GM21529 (cell line): ENCODE data around the gene CCL4L2.
"Not testable (repeated sequence)": the region's sequence is repeated elsewhere in the genome, so short reads cannot be mapped to it uniquely, and the experiment has no call there.

Experiments used
- ATAC-seq: cut with Tn5 transposase; IDR thresholded peaks from one replicate; pipeline ENCODE4 v1.9.1; 2021; ENCODE audit not compliant: unreplicated experiment

CCL4L2 gene

DNA sequence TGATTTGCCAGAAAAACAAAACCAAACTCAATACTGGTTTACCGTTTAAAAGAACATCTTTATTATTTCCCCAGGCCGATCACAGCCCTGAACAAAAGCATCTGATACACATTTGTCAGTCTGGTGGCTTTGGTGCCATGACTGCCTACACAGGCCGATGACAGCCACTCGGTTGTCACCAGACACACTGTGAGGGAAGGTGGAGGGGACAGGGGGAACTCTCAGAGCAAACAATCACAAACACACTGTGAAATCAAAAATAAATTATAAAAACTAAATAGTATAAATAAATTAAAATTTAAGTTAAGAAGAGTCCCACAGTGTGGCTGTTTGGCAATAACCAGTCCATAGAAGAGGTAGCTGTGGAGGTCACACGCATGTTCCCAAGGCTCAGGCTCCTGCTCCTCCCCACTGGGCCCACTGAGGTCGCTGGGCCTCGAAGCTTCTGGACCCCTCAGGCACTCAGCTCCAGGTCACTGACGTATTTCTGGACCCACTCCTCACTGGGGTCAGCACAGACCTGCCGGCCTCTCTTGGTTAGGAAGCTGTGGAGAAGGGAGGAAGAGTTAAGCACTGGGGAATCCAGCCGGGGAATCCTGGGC, 15.9 kb upstream of the CCL4L2 start:
- ATAC-seq = not testable (repeated sequence)

DNA sequence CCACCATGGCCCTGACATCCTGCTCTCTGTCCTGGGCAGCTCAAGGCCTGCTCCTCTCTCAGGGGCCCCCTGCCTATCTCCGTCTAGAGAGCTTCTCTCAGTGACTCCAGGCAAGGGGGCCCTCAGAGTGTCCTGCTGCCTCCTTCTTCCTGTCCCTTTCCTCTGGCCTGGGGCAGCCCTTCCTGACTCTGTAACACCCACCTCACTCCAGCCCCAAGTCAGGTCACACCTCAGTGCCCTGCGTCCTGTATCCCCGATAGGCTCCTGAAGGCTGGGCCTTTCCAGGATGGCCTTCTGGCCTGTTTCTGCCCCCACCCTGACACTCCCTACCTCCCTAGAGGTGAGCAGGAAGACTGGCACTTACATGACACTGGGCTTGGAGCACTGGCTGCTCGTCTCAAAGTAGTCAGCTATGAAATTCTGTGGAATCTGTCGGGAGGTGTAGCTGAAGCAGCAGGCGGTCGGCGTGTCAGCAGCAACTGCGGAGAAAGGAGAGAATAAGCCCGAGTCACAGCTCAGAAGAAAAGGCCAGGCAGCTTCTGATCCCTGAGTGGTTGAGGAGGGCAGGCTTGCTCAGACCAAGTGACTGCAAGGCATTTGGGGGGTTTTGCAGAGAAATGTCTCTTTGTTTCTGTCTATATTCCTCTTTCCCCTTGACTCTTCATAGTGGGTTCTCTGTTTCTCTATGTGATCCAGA, 15.3 kb upstream of the CCL4L2 start:
- no peak for ATAC-seq

DNA sequence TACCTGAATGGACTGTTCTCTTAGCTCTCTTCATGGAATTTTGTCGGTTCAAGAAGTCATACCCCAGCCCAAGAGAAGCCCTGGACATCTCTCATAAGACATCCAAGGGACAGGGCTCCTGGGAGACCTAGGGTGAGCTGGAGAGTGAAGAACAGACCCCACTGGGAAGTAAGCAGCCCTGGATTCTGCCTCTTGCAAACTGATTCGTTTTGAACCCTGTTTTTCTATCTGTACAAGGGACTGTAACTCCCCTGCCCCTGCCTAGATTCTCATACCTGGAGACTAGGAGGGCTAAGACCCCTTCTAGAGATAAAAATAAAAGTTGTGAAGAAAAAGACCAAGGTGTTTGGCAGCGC, 14.8 kb upstream of the CCL4L2 start:
- ATAC-seq = no peak

DNA sequence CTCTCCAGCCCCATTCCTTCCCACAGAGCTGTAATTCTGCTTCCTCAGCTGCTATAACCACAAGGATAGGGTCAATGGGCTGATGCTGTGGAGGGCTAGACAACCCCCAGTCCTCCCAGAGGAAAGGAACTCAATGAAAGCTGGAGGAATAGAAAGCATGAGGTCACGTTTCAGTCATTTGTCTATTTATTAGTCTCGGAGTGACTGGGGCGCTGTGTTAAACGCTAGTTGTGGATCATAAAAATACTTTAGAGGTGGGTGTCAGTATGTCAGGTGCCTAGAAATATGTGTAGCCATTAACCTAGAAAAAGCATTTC, 13.5 kb upstream of the CCL4L2 start:
- ATAC-seq = peak; percentile 21

DNA sequence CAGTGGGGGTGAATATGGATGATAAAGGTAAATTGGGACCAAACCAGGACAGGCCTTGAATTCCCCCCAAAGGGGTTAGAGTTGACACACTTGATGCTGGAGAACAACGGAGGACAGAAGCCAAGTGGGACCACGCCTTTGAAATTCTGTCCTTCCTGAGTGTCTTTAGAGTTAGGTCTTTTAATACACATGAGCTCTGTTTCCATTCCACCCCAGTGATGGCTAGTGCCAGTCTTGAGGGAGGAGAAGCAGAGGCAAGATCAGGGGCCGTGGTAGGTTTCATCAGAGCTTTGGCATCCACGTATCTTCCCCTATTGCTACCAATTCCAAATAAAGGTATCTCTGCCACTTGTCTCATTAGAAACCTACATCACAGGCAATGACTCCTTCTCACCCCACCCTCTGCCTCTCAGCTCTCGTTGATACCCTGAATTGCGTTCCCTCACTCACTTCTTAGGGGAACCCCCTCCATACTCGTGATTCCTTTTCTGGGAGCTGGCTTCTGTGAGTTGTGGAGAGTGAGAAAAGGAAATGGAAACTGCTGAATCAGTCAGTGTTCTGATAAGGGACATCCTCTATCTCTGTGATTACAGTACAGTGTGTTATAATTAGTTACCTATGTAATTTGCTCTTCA, 11.9 kb upstream of the CCL4L2 start:
- ATAC-seq = peak; percentile 24

DNA sequence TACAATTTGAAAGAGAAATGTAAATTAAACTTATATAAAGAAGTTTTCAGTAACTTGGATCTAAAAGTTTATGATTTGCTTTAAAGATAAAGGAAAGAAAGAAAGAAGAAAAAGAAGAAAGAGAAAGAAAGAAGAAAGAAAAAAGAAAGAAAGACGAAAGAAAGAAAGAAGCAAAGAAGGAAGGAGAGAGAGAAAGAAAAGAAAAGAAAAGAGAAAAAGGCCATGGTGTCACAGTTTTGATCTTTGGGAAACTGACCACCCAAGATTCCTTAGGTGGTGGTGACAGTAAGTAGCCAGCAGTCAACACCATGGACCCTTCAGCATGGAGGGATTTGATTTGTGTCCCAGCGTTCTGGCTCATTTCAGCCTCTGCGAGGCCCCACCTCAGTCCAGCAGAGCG, 9.8 kb upstream of the CCL4L2 start:
- not testable (repeated sequence) for ATAC-seq

DNA sequence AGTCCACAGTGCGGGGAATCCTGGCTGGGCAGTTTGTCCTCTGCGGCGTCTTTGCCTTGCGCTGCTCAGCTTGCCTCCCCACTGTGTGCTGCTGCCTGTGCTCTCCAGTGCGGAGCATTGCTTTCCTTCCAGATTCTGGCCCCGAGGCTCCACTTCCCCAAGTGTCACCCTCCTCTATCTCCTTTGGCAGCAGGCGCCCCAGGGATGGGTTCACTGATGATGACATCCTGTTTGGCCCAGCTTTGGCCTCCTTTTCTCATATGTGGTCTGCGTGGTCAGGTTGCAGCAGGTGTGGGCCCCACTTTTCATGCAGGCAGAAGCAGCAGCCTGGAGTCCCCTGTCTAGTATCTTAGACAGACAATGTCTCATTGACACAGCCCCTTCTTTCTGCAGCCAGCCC, 9.4 kb upstream of the CCL4L2 start:
- not testable (repeated sequence) for ATAC-seq

DNA sequence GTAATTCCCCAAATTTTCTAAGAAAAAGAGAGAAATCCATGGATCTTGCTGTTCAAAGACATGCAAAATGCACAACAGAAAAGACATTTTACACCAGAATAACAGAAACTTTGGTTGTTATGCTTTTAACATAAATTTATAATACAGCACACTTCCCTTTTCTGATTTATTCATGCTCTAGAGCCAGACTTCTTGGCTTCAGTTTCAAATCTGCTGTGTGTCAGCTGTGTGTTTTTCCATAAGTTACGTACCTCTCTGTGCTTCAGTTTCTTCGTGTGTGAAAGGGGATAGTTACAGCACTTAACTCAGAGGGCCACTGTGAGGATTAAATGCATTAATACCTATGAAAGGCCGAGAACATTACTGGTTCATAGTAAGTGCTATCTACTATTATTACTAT, 7.5 kb upstream of the CCL4L2 start:
- ATAC-seq = no peak

DNA sequence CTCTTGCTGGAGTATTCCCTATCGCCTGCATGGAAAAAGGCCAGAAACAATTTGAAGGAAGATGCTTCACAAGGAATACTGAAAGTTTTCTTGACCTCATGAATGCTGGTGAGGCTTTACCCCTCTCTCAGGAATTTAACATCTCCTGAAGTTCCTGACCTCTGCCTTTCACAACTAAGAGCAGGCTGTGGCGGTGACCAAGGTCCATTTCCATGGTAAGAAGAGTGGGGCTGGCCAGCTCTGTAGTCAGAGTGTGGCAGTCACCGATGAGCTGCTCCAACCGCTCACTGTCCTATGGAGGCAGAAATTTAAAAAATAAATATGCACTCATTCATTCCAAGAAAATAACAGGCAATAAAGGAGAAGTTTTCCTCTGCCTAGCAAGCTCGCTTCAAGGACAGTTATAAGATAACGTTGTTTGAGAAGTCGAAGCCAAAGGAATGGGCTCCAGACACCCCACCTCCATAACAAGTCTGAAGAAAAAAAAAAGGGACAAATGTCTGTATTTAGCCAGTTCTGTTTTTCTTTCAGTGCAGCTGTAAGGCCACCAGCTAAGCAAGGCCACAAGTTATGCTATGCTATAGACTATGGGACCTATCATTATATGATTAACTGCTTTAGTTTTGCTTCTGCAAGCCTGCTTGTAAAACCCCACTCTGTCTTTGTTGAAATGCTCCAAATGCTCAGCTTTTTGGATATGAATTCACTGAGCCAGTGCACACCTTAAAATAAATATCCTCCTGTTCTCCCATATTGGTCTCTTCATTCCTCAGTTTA, 6.0 kb upstream of the CCL4L2 start:
- ATAC-seq = no peak

DNA sequence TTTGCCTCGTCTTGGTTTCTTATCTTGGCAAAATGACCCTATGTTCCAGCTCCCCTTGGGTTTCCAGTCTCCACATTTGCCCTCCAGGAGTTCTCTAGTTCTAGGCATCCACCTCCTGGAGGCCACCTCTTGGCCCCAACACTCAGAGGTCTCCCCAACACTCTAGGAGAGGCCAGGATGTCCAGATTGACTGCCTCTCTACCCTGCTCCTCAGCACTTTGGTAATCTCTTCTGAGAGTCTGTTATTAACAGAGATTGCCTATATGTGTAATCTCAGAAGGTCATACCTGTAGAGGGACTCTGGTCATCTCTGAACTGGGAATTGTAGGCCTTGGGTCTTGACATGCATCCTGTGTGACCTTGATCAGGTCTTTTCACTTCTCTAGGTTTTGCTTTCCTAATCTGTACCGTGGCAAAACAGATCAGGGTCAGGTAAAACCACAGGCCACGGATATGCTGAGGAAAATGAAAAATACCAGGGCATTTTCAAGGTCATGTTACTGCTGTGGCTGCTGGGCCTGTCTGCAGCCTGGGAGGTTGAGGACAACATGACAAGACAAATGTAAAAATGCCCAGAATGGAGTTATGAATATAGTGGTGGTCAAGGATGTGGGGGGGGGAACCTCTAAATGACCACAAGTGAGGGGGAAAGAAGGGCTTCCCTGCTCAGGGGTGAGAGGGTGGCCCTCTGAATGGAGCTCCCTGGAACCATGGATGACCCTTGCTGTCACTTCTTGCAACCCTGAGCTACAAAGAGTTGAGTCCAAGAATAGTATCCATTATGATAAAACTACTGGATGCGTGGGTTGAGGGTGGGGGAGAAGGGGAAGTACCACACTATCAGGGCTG, 5.0 kb upstream of the CCL4L2 start:
- peak; percentile 37 for ATAC-seq

DNA sequence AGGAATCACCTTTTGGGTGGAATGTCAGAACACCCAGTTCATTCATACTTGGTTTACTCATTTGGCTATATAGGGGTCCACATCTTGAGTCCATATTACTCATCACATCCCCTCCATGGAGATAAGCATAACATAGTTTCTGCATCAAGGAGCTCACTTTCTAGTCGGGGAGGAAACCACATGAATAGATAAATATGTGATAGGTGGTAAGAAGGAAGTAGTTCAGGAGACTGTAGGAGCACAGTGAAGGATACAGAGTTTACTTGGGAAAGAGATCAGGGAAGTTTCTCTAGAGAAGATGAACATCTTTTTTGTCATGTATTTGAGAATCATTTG, 4.4 kb upstream of the CCL4L2 start:
- ATAC-seq = not testable (repeated sequence)

DNA sequence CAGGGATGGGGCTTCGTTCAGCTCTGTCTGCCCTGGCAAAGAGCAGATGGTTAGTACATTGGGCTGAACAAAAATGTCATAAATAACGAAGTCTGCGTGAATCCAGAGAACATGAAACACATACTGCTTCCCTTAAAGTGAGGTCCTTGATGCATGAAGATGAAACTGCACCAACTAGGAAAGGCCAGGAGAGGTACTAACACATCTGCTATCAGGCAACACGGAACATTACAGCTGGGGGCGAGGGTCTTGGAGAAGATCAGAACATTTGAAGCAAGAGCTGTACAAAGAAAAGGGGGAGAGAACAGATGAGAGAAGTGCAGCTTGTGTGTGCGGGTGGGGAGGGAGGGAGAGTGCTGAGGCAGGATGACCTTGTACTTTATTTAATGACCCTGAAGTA, 3.5 kb upstream of the CCL4L2 start:
- ATAC-seq = not testable (repeated sequence)

DNA sequence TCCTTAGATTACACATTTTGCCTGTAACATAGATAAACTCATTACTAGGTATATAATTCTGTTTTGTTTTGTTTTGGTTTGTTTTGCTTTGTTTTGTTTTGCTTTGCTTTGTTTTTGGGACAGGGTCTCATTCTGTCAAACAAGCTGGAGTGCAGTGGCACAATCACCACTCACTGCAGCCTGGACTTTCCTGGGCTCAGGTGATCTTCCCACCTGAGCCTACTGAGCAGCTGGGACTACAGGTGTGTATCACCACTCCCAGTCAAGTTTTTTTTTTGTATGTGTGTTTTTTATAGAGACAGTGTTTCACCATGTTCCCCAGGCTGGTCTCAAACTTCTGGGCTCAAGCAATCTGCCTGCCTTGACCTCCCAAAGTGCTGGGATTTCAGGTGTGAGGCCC, 1.3 kb upstream of the CCL4L2 start:
- ATAC-seq = no peak

DNA sequence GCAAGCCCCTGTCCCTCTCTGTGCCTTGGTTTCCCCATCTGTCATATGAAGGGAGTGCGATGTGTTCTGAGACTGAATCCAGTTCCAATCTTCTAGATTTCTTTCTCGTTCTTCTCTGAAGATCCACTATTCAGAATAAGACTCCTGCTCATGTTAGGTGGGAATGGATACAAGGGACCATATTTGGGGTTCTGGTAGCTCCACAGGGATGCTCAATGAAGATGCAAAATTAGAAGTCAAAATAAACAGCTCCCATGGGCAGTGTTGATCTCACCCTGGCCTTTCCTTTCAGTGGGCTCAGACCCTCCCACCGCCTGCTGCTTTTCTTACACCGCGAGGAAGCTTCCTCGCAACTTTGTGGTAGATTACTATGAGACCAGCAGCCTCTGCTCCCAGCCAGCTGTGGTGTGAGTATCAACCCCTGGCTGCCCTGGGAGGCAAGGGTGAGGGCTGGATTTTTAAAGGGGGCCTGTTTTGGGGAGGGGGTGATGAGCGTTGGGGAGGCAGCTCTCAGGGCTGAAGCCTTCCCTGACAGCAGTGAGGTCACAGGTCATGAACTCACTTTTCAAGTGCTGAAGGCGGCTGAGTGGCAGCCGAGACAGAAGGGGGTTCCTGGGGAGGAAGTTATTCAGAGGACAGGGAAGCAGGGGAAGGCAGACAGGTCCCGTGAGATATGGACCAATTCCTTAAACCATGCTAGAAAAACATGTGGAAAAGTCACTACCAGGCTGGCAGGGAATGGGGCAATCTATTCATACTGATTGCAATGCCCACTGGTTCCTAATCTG, 815 bp downstream of the CCL4L2 start:
- ATAC-seq = not testable (repeated sequence)

DNA sequence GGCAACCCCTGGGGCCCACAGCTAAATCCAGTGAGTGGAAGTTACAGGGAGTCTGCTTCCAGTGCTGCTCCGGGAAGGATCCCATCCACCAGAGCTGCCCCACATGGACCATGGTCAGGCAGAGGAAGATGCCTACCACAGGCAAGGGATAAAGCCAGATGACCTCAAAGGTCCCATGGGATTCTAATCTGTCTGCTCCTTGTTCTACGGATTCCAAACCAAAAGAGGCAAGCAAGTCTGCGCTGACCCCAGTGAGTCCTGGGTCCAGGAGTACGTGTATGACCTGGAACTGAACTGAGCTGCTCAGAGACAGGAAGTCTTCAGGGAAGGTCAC, 1.4 kb downstream of the CCL4L2 start:
- no peak for ATAC-seq

DNA sequence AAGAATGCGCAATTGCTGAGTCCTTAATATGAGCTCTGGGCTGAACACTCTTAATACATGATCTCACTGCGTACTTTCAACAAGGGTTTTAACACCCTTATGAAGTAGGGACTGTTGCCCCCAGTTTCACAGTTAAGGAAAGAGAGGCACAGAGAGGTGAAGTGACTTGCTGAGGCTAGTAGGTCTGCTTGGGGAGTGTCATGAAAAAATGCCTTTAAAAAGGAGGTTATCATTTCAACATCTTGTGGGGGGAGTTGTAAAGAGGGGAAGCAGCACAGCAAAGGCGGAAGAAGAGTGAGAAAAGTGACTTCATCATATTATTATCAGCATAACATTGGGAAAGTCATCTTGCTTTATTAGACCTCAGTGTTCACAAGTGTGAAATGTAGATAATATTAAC, 2.1 kb downstream of the CCL4L2 start:
- no peak for ATAC-seq

DNA sequence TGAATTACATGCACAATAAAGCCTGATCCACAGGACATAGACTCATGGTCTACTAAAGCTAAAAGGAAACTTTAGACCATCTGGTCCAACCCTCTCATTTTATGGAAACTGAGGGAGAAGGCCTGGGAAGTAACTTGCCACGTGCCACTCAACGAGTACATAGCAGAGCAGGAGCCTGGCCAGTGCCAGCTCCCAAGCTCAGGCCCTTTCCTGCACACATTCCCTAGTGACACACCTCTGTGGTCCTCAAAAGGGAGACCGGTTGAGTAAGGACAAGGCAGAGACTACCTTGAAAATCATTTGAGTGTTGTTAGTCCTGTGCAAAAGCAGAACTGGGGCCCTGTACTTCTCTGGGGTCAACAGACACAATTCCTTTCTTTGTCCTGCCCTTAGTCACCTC, 2.8 kb downstream of the CCL4L2 start:
- no peak for ATAC-seq

DNA sequence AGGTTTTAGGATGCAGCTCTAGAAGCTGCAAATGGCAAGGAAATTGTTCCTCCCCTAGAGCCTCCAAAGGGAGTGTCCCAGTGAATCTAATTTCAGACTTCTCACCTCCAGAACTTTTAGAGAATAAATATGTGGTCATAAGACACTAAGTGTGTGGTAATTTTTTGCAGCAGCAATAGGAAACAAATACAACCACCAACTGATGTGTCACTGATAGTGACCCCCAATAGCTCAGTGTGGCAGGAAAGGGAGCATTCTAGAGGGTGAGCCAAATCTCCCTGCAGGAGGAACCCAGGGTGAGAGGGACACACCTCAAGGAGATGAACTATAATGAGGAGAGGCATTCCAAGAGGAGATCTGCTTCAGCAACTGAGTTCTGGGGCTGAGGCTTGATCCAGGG, 4.1 kb downstream of the CCL4L2 start:
- no peak for ATAC-seq

DNA sequence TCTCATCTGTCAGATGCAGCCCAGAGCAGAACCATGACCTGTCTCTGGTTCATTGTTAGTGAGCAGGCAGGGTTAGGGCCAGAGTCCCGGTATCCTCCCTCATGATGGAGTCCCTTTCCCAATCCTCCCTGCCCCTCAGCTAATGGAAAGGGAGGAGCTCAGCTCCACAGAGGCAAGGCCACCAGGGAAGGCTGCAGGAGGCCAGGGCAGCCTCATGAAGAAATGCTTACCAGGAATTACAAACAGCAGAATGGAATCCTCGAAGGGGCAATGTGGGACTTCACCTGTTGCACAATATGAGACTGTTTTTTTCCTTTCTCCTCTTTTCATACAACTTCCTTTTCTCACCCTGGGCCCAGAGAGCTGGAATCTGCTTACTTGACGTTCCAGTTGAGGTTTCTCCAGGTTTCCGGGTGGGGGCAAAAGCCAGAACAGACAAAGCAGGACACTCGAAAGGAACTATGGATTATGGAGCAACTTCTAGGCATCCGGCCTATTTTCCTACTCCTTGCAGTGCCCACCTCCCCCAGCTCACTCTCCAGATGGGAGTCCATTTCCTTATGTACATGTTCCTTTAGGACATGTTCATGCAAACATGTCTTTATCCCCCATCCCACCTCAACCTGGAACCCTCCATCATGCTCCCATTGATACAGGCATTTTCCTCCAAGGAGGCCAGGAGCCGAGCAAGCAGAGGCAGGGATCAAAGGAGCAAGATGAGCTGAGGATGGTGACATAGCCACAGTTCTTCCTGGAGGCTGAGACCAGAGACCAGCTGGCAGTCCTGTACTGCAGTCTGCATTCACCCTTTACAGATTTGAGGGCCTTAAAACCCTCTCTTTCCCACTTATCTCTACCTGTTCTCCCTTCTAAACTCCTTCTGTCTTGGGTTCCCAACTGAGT, 4.8 kb downstream of the CCL4L2 start:
- ATAC-seq = not testable (repeated sequence)

DNA sequence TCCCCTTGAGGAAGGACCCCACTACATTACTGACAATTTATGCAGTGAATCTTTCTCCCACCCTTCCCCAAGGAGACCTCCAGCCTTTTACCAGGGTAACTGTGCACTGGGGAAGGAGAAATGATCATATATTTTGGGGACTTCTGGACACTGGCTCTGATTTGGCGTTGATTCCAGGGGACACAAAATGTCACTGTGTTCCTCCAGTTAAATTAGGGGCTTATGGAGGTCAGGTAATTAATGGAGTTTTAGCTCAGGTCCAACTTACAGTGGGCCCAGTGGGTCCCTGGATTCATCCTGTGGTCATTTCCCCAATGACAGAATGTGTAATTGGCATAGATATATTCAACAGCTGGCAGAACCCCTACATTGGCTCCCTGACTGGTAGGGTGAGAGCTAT, 8.7 kb downstream of the CCL4L2 start:
- not testable (repeated sequence) for ATAC-seq
